Pancreas (tissue), 10 donors: ENCODE measurements around the gene IFTAP. TPM values are rescaled to one million over a fixed set of nuclear protein-coding genes. Genes with fewer than 3 reads are reported as not detected.

Experiments used
- ATAC-seq, 4 donors: fragments of 200-7000 bp; cut with Tn5 transposase; one replicate each; pipeline versions ENCODE4 v1.8.0 to v1.9.1; 2020; ENCODE audit warnings: mild to moderate bottlenecking in 4 of 4, moderate library complexity in 4 of 4
- DNase-seq, 6 donors: peaks; one replicate each; pipeline ENCODE4 v3.0.0-alpha.2; 2020
- FAIRE-seq: peaks from 2 replicates; lab custom pipeline; 2012; peaks lifted over from hg19 to GRCh38; lab: Jason Lieb, UNC
- H3K27ac ChIP-seq, 4 donors: fragments of 200-600 bp; sonication (generic); 1 replicate in 3 of 4; 2 replicates in 1 of 4; pipeline versions ENCODE4 v1.5.0 to v1.8.0; 2020
- H3K27me3 ChIP-seq, 4 donors: fragments of 200-600 bp; one replicate each; pipeline ENCODE4 v1.8.0; 2021
- H3K36me3 ChIP-seq, 3 donors: fragments of 200-600 bp; sonication (generic) in 1 of 3; one replicate each; pipeline versions ENCODE4 v1.5.0 to v1.8.0; 2020 to 2021
- H3K4me1 ChIP-seq, 3 donors: fragments of 200-600 bp; one replicate each; pipeline ENCODE4 v1.8.0; 2021
- H3K4me3 ChIP-seq, 4 donors: fragments of 200-600 bp; sonication (generic) in 2 of 4; one replicate each; pipeline versions ENCODE4 v1.5.0 to v1.8.0; 2020 to 2021
- H3K9me3 ChIP-seq, 4 donors: fragments of 200-600 bp; one replicate each; pipeline ENCODE4 v1.8.0; 2021
- CTCF ChIP-seq, 4 donors: fragments of 200-600 bp; sonication (generic) in 3 of 4; IDR thresholded peaks; one replicate each; pipeline versions ENCODE4 v1.5.0 to v1.8.0; 2021; ENCODE audit warnings: antibody characterized with exemption in 4 of 4
- WGBS, 2 donors: extraction: QIAGEN DNeasy Blood & Tissue Kit; methylation state at CpG; one replicate each; pipeline ENCODE4 v1.1.7; 2013; 5-methylcytosine and 5-hydroxymethylcytosine counted together
- intact Hi-C, 3 donors: fragments of 100-400 bp; cut with DNase I; formaldehyde crosslinking; loops; one replicate each; pipeline versions ENCODE4 v1.11.1 to v1.14.2; 2022
- polyA plus RNA-seq, 2 donors: library from polyadenylated mRNA; stranded (reverse); fragments of 200-250 nt; gene quantifications; one replicate each; pipeline ENCODE4 v1.2.3, GENCODE V29; 2013
- total RNA-seq, 6 donors: library from RNA; stranded (reverse); fragmentation: NEBNext Ultra II Directional in 4 of 6; extraction: Animal tissue kit (Norgen Biotek cat#: 25700) in 4 of 6; gene quantifications; one replicate each; pipeline versions ENCODE4 v1.2.1 to v1.2.4, GENCODE V29; 2021 to 2023
- donor health status: healthy with polysubstance abuse.
- donor health status: DM: no; HTN: no; CAD: no; lungs with moderate emphysema.
- donor health status: DM: no; HTN: no; CAD: no.
- donor health status: control.
- donor health status: control.
- donor health status: Bipolar disorder and iron deficiency.
- donor health status: DM: yes; HTN: yes; CAD: no.
- donor health status: DM: no; HTN: no; CAD: no.
- donor health status: DM: no; HTN: no; CAD: no.
- donor health status: DM: yes; HTN: yes; CAD: no.

IFTAP gene
- total and polyA plus RNA-seq, 8 donors: 4.2 to 14.4 (median 7.8) TPM

DNA sequence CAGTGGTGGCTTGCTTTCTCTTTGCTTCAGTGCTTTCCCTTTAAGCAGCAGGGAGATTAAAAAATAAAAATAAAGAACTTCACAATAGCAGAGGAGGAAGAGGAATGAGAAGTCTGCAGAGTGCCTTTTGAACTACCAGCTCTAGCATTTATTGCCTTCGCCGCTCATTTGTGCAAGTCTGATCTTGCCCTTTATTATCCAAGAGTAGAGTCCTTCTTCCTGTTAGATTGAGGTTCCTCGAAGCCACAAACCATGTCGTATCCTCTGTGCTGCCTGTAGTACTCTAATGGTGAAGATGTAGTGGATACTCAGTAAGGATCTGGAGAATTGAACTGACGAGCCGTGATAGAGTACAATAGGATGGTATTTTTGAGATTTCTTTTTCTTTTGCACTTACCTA, 105.0 kb downstream of the IFTAP start:
- TF ChIP-seq CTCF (IDR thresholded peaks at IDR 0.05): no peak
- ATAC-seq (no peak), DNase-seq (no peak), FAIRE-seq (no peak)
- intact Hi-C loops: no loop called here
- no peaks in the 10 kb centered on the region for H3K4me1 ChIP-seq
- no peaks in the 10 kb centered on the region for H3K27me3 ChIP-seq
- H3K4me3 ChIP-seq: no peak overlapping the region
- H3K36me3 ChIP-seq: no peaks in the 10 kb centered on the region
- 83 to 91% methylated on average over 6 of the region's 6 CpGs for WGBS, 2 donors
- no peak overlapping the region for H3K27ac ChIP-seq
- H3K9me3 ChIP-seq: no peaks in the 10 kb centered on the region

DNA sequence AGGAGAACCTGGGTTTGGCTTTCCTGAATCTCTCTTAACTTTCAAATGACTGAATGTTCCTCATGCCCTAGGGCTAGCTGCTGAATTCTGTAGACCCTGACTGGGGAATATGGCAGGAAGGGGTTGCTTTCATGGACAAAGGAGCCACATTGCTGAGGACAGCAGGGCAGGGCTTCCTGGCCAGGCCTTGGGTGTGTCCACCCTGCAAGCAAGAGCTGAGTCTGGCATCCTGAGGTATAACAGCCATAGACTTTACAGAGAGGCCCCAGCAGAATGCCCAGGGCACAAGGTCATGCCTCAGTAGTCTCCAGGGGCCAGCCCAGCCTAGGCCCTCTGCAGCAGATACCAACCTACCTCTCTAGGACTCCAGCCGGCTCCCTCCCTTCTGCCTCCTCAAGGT, 105.9 kb downstream of the IFTAP start:
- Histone ChIP-seq H3K9me3 (no peaks in the 10 kb centered on the region), H3K27me3 (no peaks in the 10 kb centered on the region), H3K4me1 (no peaks in the 10 kb centered on the region), H3K4me3 (no peak overlapping the region), H3K36me3 (no peaks in the 10 kb centered on the region), H3K27ac (no peak overlapping the region)
- FAIRE-seq (no peak), DNase-seq (peak in 1 of 6 donors; percentile 17), ATAC-seq (no peak)
- intact Hi-C loops: loop anchor here in 1 of 3 donors (5.0 kb wide), 1 partner anchor 47 kb away; no protein-coding TSS in a partner anchor
- WGBS, 2 donors: 63 to 82% methylated on average over 1 of the region's 1 CpG
- no peak for TF ChIP-seq CTCF (IDR thresholded peaks at IDR 0.05)

- Histone ChIP-seq H3K36me3 (no peaks in the 10 kb centered on the region), H3K27ac (no peak overlapping the region), H3K27me3 (no peaks in the 10 kb centered on the region), H3K4me3 (no peak overlapping the region), H3K4me1 (no peaks in the 10 kb centered on the region), H3K9me3 (no peaks in the 10 kb centered on the region)
- peak; percentile 57 to 76 (median 68) for TF ChIP-seq CTCF (IDR thresholded peaks at IDR 0.05)
- intact Hi-C loops: loop anchor here in 1 of 3 donors (5.0 kb wide), 1 partner anchor 45 kb away; no protein-coding TSS in a partner anchor
- ATAC-seq (peak; percentile 89 to 94 (median 92)), DNase-seq (peak in 3 of 6 donors; percentile 21 to 52 (median 22)), FAIRE-seq (peak; percentile 29)
- WGBS, 2 donors: 39 to 40% methylated on average over 5 of the region's 5 CpGs
These were observed 108.2 kb downstream of the IFTAP start for GRCh38 chr11:36702330-36703054.

- FAIRE-seq (no peak), ATAC-seq (no peak), DNase-seq (no peak)
- H3K4me1 ChIP-seq: no peaks in the 10 kb centered on the region
- no peaks in the 10 kb centered on the region for H3K27me3 ChIP-seq
- no peak overlapping the region for H3K4me3 ChIP-seq
- H3K27ac ChIP-seq: no peak overlapping the region
- 49 to 61% methylated on average over 4 of the region's 4 CpGs for WGBS, 2 donors
- intact Hi-C loops: loop anchor here in 1 of 3 donors (5.0 kb wide), 1 partner anchor 44 kb away; no protein-coding TSS in a partner anchor
- no peaks in the 10 kb centered on the region for H3K9me3 ChIP-seq
- no peaks in the 10 kb centered on the region for H3K36me3 ChIP-seq
- TF ChIP-seq CTCF (IDR thresholded peaks at IDR 0.05): no peak
These were observed 108.7 kb downstream of the IFTAP start for GRCh38 chr11:36703055-36703404.

Other genes starting within 250 kb of the IFTAP start
- 1 to 10 TPM; 5.0 to 9.5 (median 6.1) TPM for gene TRAF6, start 84.2 kb upstream of the IFTAP start, total RNA-seq
- 1 to 10 TPM; 1.2 to 3.4 TPM for gene TRAF6, start 84.2 kb upstream of the IFTAP start, polyA plus RNA-seq
- gene RAG1, start 26.5 kb upstream of the IFTAP start, total RNA-seq: under 1 TPM; 0.13 to 0.81 (median 0.64) TPM
- gene RAG1, start 26.5 kb upstream of the IFTAP start, polyA plus RNA-seq: under 1 TPM; 0.26 to 0.34 TPM
- not detected for gene RAG2, start 3.7 kb downstream of the IFTAP start, total RNA-seq
- gene RAG2, start 3.7 kb downstream of the IFTAP start, polyA plus RNA-seq: not detected